NB4 (cell line): ENCODE measurements around the gene ATXN1.
"Not testable (repeated sequence)": the region's sequence is repeated elsewhere in the genome, so short reads cannot be mapped to it uniquely, and the experiment has no call there.

Experiments
- CTCF ChIP-seq: IDR thresholded peaks from one replicate; pipeline ENCODE4 v1.5.1; 2012; ENCODE audit warnings: low read depth, low read length
- MYC ChIP-seq: IDR thresholded peaks from 2 replicates; pipeline ENCODE4 v1.6.1; 2011; ENCODE audit warnings: low read depth, low read length
- POLR2A ChIP-seq: IDR thresholded peaks from 2 replicates; pipeline ENCODE4 v1.6.1; 2011; ENCODE audit warnings: mild to moderate bottlenecking; ENCODE audit not compliant: insufficient read length; ENCODE audit errors: extremely low read depth
- TF ChIP-seq, protein P1 (sequence below): IDR thresholded peaks from 2 replicates; pipeline ENCODE4 v1.6.1; 2011; ENCODE audit warnings: low read depth, low read length

- TF ChIP-seq MYC, CTCF, POLR2A: not testable (repeated sequence)
- TF ChIP-seq, protein P1, sequence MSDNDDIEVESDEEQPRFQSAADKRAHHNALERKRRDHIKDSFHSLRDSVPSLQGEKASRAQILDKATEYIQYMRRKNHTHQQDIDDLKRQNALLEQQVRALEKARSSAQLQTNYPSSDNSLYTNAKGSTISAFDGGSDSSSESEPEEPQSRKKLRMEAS, result not testable (repeated sequence)
Observed at GRCh38 chr6:16378360-16378759, 382.9 kb downstream of the ATXN1 start.
